SH-SY5Y (cell line): Measurements from ENCODE around the gene LITAF.

Source experiments
- GATA2 ChIP-seq: IDR thresholded peaks from 2 replicates; pipeline ENCODE4 v1.6.1; 2011; ENCODE audit warnings: mild to moderate bottlenecking, low read depth, low read length
- GATA3 ChIP-seq: IDR thresholded peaks from 2 replicates; pipeline ENCODE4 v1.6.1; 2011; ENCODE audit warnings: low read depth, mild to moderate bottlenecking, low read length, moderate library complexity

DNA sequence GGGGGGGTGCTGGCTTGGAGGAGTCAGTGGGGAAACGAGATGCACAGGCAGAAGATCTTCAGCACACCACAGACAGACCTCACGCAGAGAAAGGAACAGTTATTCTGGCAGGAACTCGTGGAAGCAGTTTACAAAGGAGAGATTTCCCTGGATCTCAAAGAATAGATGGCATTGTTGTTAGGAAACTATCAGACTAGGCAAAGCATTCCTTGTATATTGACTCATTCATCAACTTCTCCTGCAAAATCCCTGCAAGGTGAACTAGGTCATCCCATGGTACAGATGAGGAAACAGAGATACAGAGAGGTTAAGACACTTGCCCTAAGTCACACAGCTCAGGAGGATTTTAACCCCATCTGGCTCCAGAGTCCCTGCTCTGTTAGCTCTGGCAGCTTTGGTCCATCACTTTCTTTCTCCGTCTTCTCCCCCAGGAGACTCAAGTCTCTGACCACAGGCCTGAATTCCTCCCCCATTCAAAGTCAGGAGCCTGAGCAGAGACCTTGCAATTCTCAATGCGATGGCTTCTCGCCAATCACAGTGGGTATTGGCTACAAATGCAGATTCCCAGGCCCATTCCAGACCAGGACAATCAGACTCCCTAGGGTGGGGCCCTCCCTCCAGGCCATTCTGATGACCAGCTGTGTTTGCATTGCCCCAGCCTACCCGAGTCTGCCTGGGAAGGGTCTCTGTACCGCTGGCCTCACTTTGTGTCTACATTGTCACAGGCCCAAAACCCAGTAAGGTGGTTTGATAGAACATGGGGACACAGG lies 56.4 kb downstream of the LITAF start:
- TF ChIP-seq GATA2 (no peak), GATA3 (no peak)
